Skeletal muscle cell (primary cell): ENCODE results near the gene SESN1.
A peak's percentile ranks its signal among the peaks of the same experiment; 100 is the strongest.
"Not testable (repeated sequence)": the region's sequence is repeated elsewhere in the genome, so short reads cannot be mapped to it uniquely, and the experiment has no call there.

Source experiments
- DNase-seq: peaks from one replicate; pipeline ENCODE4 v3.0.0-alpha.2; 2010; ENCODE audit warnings: low read depth
- H3K4me3 ChIP-seq: 2 replicates; pipeline ENCODE4 v1.5.1; 2011; ENCODE audit warnings: low read depth, mild to moderate bottlenecking, control low read depth, low read length, moderate library complexity

SESN1 gene

GRCh38 chr6:109096208-109096607, 1.6 kb upstream of the SESN1 start:
- DNase-seq = no peak
- peak overlapping the region; percentile 85 for H3K4me3 ChIP-seq

DNA sequence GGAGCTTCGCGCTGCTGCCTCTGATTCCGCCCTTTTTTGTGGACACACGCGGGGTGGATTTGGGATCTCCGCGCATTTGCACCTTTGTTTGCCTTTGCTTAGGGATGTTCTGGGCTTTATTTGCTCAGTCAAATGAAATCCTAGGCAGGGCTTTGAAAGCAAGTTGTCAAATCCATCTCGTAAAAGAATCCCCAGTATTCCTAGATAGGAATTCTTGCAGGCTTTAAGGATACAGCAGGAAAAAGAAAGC, 1.1 kb upstream of the SESN1 start:
- no peak for DNase-seq

DNA sequence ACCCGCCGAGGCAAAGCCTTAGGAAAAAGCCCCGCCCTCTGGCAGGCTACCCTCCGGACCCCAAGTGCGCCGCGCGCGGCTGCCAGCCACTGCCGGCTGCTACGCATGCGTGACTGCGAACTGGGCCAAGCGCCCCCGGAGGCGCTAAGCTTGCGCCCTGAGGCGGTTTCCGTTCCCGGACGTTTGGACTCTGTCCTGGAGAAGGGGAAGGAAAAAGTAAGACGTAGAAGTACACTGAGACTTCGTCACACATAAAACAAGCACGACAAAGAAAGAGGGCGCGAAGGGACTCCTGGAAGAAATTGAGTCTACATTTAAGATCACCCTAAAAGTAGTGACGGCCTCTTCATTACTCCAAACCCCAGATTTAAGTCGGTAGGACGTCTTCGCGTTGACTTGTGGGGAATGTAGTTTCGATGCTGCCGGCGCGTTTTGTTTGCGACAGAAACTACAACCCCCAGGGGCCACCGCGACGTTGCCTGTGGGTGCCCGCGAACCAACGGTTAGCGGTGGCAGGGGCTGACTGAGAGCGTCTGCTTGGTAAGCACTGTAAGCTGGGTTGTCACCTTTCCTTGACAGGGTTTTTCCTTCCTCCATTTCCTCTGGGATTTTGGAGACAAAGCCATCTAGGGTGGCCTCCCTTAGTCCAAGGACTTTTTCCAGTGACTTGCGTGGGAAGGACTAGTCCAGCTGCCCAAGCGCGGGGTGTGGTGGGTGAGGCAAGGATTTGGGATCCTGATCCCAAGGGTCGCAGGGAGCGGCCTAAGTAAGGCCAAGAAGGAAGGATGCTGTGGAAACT, 589 bp upstream of the SESN1 start, which contains the start of gene CEP57L1:
TSS of gene CEP57L1 (plus strand) at position 472 of the 799 bp plus-strand sequence. CDS start 49,715 bp downstream, outside the sequence.
- H3K4me3 ChIP-seq = peak within 1 kb of the TSS; percentile 85
- peak; percentile 91 for DNase-seq

More for the DNA sequence above, 1.1 kb upstream of the SESN1 start:
- peak overlapping the region; percentile 85 for H3K4me3 ChIP-seq

DNA sequence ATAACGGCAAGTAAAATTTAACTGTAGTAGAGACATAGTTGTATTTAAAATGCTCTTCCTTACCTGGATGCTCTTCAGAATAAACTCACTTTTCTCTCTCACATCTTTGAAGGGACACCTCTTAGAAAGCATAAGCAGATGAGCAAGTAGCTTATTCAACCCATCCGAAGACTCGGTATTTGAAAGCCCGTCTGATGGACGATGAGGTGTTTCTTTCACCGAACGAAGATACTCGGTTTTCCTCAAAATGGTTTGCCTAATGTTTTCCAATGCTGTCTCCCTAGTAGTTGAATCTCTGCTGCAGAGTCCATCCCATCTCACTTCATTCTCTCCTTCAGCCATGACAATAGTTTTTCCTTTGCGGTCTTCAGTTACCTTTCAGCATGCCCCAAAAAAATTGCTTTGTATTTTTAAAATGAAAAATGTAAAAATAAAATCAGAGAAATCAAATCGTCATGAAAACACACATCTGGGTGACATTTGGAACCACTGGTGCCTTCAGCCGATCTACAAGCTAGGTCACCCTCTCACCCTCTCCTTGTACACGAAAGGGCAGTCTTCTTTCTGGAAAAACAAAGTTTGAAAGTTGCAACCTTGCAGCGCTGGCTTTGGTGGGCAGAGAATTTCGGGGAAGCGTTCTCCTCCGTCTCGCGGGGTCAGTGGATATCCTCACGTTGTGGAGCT, 772 bp downstream of the SESN1 start:
- no peak for DNase-seq
- peak overlapping the region; percentile 85 for H3K4me3 ChIP-seq

DNA sequence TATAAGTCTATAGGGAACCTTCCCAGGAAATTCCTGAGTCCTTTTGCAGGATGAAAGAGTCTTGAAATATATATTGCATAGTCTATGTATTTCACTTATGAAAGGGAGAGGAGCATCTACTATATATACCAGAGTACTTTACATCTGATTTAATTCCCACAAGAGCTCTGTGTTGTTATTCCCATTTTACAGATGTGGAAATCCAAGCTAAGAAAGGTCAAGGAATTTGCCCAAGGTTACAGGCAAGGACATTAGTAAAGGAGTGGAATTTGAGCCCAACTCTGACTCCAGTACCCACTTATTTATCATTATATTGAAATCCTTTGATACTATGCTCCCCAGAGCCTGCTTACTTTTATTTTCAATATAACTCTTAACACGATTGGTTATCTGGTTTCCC, 2.6 kb downstream of the SESN1 start:
- no peak for DNase-seq
- H3K4me3 ChIP-seq = peak overlapping the region; percentile 85

DNA sequence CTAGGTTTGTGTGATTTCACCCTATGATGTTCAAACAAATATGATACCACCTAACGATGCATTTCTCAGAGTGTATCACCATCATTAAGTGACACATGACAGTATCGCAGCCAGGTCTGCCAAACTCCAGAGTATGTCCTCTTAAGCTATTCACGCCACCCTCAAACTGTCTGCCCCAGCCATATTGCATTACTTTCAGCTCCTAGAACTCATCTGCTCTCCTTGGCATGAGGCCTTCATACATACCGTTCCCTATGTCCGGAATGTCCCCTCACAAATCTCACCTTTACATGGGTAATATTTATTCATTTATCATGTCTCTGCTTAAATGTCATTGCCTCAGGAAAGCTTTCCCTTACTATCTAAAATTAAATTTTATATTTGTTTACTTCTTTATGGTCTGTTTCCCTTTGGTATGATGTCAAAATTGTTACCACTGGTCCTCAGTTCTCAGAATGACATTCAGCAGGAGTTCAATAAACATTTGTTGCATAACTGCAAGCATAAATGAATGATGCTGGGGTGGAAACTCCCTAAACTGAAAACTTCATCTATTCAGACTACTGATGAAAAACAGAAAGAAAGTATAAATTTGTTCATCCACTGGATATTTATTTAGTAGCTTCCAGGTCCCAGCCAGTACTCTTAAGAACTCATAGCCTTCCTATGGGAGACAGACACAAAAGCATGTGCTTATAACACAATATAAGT, 3.2 kb downstream of the SESN1 start:
- no peak for DNase-seq
- H3K4me3 ChIP-seq = no peak overlapping the region

DNA sequence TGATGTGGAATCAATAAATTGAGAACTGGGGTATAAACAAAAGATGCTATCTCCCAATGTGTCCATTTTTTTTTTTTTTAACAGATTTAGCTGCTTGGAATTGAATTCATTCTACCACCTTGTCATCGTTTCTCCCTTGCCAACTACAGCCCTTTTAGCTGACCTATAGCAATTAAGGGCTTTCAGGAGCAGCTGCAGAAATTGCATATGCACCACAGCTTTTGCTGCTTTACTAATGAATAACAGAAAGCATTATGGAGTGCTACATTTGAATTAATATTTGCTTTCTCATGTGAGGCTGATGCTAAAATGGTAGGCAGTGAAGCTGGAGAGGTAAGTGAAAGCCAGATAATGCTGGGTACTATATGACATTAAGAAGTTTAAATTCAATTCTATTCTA, 5.7 kb downstream of the SESN1 start:
- no peak for DNase-seq

DNA sequence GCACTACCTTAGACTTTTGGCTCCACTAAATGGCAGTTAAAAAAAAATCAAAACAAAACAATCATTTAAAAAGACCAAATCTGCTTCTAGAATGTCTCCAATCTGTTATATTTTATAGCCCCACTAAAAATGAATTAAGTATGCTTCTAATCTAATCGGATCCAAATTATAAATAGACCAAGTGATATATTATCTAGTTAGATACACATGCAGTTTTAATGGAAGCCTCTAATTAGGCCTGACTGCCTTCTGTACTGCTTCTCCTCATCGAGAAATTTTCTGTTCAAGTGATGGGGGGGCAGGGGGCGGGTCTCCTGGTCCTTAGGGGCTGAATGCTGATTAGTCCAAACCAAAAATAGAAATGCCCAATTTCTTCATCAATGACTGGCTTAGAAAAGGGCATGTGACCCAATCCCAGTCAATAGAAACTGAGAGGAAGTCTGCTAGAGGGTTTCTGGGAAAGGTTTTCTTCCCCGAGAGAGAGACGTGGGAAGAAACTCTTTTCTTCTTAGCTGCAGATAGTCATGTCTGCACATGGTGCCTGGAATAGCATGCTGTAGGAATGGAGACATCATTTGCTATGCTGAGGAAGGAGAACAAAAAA, 6.9 kb downstream of the SESN1 start:
- H3K4me3 ChIP-seq = no peak overlapping the region
- no peak for DNase-seq

More for the DNA sequence above, 5.7 kb downstream of the SESN1 start:
- no peak overlapping the region for H3K4me3 ChIP-seq

DNA sequence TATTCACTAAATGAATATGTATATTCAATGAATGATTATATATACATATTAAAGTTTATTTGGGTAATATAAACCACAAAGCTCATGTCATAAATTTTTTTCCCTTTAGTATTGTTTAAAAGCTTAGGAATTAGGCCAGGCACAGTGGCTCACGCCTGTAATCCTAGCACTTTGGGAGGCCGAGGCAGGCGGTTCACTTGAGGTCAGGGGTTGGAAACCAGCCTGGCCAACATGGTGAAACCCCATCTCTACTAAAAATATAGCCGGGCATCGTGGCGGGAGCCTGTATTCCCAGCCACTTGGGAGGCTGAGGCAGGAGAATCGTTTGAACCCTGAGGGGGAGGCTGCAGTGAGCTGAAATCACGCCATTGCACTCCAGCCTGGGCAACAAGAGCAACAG, 10.5 kb downstream of the SESN1 start:
- not testable (repeated sequence) for H3K4me3 ChIP-seq, DNase-seq

DNA sequence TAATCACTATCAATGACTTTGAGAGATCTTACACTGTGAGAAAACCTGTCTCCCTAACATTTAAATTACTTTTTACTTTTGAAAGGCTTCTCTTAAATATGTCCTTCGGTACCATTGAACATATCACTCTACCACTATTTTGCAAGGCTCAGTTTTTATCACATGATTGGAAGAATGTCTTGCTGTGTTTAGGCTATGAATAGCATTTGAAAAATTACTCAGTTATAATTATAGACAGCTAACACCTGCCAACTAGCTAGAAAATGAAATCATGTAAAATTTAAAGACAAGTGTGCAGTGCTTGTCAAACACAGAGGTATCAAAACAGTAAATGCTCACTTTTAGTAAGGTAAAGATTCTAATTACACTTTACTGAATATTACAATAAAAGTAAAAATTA, 11.0 kb downstream of the SESN1 start:
- DNase-seq = no peak
- no peak overlapping the region for H3K4me3 ChIP-seq

DNA sequence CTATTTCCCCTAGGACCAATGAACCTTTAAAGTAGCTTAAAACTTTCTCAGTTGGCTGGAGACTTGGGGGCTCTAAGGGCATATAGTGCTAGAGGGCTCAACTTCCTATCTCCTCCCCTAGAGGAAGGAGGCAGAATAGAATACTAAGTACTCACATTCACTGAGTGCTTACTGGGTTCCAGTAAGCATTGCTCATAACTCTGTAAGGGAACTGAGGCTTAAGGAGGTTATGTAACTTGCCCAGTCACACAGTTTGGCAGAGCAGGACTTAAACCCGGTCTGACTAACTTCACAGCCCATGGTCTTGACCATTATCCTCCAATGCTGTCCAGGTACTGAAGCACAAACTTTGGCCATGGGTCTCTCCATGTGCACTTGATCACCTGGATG, 12.5 kb downstream of the SESN1 start:
- no peak for DNase-seq

DNA sequence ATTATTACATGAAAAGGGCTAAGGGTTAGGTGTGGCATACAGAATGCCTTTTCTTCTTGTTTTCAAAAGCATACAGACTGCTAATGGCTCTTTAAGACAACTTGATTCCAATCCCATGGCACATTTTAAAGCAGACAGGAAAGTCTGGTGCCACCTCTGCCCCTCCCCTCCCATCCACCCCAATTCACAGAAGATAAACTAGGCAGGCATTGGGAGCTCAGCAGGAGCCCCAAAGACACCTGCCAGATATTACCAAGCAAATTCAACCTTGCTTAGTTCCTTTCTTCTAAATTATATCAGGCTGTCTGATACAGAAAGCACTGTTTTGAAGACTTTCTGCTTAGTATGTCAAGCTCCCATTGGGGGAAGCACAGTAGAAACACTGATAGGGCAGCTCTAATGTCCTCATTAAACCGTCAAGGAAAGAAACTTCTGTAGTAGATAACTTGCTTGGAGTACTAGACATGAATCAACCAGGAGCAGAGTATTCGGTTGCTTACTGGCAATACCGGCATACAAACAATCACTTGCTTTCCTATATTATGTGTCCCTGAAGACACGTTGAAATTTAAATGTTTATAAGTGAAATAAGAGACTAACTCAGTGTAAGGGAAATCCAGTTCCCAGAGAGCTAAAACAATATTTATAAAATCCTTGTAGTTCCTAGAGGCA, 13.0 kb downstream of the SESN1 start:
- DNase-seq = no peak
- no peak overlapping the region for H3K4me3 ChIP-seq

More for the DNA sequence above, 12.5 kb downstream of the SESN1 start:
- no peak overlapping the region for H3K4me3 ChIP-seq

- H3K4me3 ChIP-seq = no peak overlapping the region
- DNase-seq = no peak
Observed at GRCh38 chr6:109081026-109081425, 13.6 kb downstream of the SESN1 start.

DNA sequence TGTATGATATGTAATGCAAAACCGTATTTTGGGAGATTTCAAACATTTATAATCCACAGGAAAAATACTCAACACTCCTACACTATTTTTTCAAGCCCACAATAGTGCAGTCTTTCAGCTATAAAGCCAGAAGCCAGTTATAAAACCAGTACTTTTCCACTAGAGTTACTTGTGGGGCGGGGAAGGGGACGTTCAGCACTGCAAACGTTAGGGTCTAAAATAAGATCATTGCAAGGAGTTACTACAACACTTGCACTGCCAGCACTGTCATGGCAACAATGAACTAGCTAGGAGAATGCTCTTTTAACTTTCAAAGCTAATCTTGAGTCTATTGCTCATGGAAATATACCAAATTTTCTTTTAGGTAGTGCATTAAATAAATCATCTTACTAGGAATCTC, 14.7 kb downstream of the SESN1 start:
- no peak overlapping the region for H3K4me3 ChIP-seq

GRCh38 chr6:109076377-109076776, 18.3 kb downstream of the SESN1 start:
- H3K4me3 ChIP-seq = no peak overlapping the region
- DNase-seq = no peak

More for the DNA sequence above, 14.7 kb downstream of the SESN1 start:
- no peak for DNase-seq

DNA sequence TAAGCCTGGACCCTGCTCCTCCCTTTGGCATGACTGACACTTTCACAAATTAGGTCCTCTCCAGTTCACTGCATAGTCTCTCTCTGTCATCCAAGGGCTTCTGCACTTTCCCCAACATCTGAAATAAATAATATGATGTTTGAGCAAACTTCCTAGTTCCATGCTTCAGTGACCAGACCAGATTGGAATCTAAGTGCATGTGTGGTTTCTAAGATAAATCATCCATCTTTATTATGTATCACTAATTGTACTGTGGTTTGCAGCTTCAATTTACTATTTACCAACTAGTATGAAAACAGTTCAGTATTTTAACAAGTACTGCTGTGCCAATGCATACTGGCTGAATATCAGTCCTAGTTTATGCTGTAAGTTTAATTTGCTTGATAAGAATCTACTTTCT, 18.7 kb downstream of the SESN1 start:
- no peak overlapping the region for H3K4me3 ChIP-seq
- no peak for DNase-seq

GRCh38 chr6:109074133-109074415, 20.6 kb downstream of the SESN1 start:
- H3K4me3 ChIP-seq = no peak overlapping the region
- DNase-seq = no peak

GRCh38 chr6:109073344-109074132, 21.1 kb downstream of the SESN1 start:
- H3K4me3 ChIP-seq = no peak overlapping the region
- no peak for DNase-seq
